Measurements from ENCODE around the gene ABCB11. TPM values are rescaled to one million over a fixed set of nuclear protein-coding genes. Genes with fewer than 3 reads are reported as not detected.

The ABCB11 gene
- total RNA-seq, 4 donors from 2014 or later, result 0.10 to 0.24 (median 0.12) TPM; not detected in 1

GRCh38 chr2:168916331-168916675 is 114.8 kb downstream of the ABCB11 start:
- no peak for ATAC-seq
- in situ Hi-C loops (cut with MboI; ENCODE audit: low sequenced_read_pairs in 4 of 4), result loop anchor here (5.0 to 10.0 kb wide), 5 partner anchors 139 to 572 kb away; no protein-coding TSS in a partner anchor

GRCh38 chr2:168915441-168916330 is 115.4 kb downstream of the ABCB11 start:
- H3K27me3 ChIP-seq, result no peaks in the 10 kb centered on the region
- peaks cover 0 to 15% of the 10 kb centered on the region in 2 donors for H3K4me1 ChIP-seq
- ATAC-seq (no peak), DNase-seq (no peak)
- intact Hi-C loops (cut with DNase I; ENCODE audit: low total_unique reads), result loop anchor here (10.0 kb wide), 1 partner anchor 461 kb away; the partner anchor contains the start of gene CERS6
- in situ Hi-C loops (cut with MboI; ENCODE audit: low sequenced_read_pairs in 4 of 4), result loop anchor here (5.0 to 10.0 kb wide), 5 partner anchors 138 to 571 kb away; no protein-coding TSS in a partner anchor
- no peaks in the 10 kb centered on the region for H3K36me3 ChIP-seq
- no peaks in the 10 kb centered on the region for H3K9me3 ChIP-seq
- TF ChIP-seq CTCF (IDR thresholded peaks at IDR 0.05 in 4 of 5, conservative IDR thresholded peaks at IDR 0.05 in 1 of 5) (no peak), POLR2A (IDR thresholded peaks at IDR 0.05) (no peak)
- no peak overlapping the region for H3K27ac ChIP-seq
- no peak overlapping the region for H3K4me3 ChIP-seq

More at GRCh38 chr2:168916331-168916675, 114.8 kb downstream of the ABCB11 start:
- no peak overlapping the region for H3K27ac ChIP-seq
- intact Hi-C loops (cut with DNase I; ENCODE audit: low total_unique reads), result loop anchor here (10.0 kb wide), 1 partner anchor 462 kb away; the partner anchor contains the start of gene CERS6
- TF ChIP-seq POLR2A (IDR thresholded peaks at IDR 0.05), result no peak
- TF ChIP-seq CTCF (IDR thresholded peaks at IDR 0.05 in 4 of 5, conservative IDR thresholded peaks at IDR 0.05 in 1 of 5), result no peak
- no peaks in the 10 kb centered on the region for H3K9me3 ChIP-seq
- H3K36me3 ChIP-seq, result no peaks in the 10 kb centered on the region
- DNase-seq, result no peak
- peaks cover 0 to 15% of the 10 kb centered on the region in 2 donors for H3K4me1 ChIP-seq
- no peak overlapping the region for H3K4me3 ChIP-seq
- no peaks in the 10 kb centered on the region for H3K27me3 ChIP-seq

GRCh38 chr2:168913495-168913894 is 117.6 kb downstream of the ABCB11 start:
- Histone ChIP-seq H3K36me3 (no peaks in the 10 kb centered on the region), H3K4me3 (no peak overlapping the region), H3K4me1 (peaks cover 0 to 12% of the 10 kb centered on the region in 2 donors), H3K27me3 (no peaks in the 10 kb centered on the region), H3K27ac (peak overlapping the region in 1 of 4 donors; percentile 74), H3K9me3 (no peaks in the 10 kb centered on the region)
- DNase-seq, result no peak
- intact Hi-C loops (cut with DNase I; ENCODE audit: low total_unique reads), result loop anchor here (10.0 kb wide), 1 partner anchor 459 kb away; the partner anchor contains the start of gene CERS6
- in situ Hi-C loops (cut with MboI; ENCODE audit: low sequenced_read_pairs in 4 of 4), result loop anchor here (10.0 kb wide), 2 partner anchors 139 to 569 kb away; no protein-coding TSS in a partner anchor
- TF ChIP-seq CTCF (IDR thresholded peaks at IDR 0.05 in 4 of 5, conservative IDR thresholded peaks at IDR 0.05 in 1 of 5) (no peak), POLR2A (IDR thresholded peaks at IDR 0.05) (no peak)
- ATAC-seq, result no peak

- intact Hi-C loops (cut with DNase I; ENCODE audit: low total_unique reads), result loop anchor here (10.0 kb wide), 1 partner anchor 458 kb away; the partner anchor contains the start of gene CERS6
- in situ Hi-C loops (cut with MboI; ENCODE audit: low sequenced_read_pairs in 4 of 4), result loop anchor here (10.0 kb wide), 2 partner anchors 138 to 568 kb away; no protein-coding TSS in a partner anchor
- peak; percentile 68 to 88 for DNase-seq
Observed at GRCh38 chr2:168912901-168913369, 118.2 kb downstream of the ABCB11 start.

More at GRCh38 chr2:168912901-168913369, 118.2 kb downstream of the ABCB11 start:
- H3K4me1 ChIP-seq, result peaks cover 0 to 12% of the 10 kb centered on the region in 2 donors
- peak overlapping the region; percentile 35 to 40 (median 40) for H3K4me3 ChIP-seq
- H3K27ac ChIP-seq, result peak overlapping the region; percentile 27 to 74 (median 62)
- no peaks in the 10 kb centered on the region for H3K9me3 ChIP-seq
- H3K27me3 ChIP-seq, result no peaks in the 10 kb centered on the region
- H3K36me3 ChIP-seq, result no peaks in the 10 kb centered on the region
- no peak for TF ChIP-seq POLR2A (IDR thresholded peaks at IDR 0.05)
- no peak for TF ChIP-seq CTCF (IDR thresholded peaks at IDR 0.05 in 4 of 5, conservative IDR thresholded peaks at IDR 0.05 in 1 of 5)
- ATAC-seq, result peak; percentile 85 to 94

Data from gastrocnemius medialis (tissue), 4 donors.